Measurements from ENCODE around the gene PBX3. TPM values are rescaled to one million over a fixed set of nuclear protein-coding genes. Genes with fewer than 3 reads are reported as not detected.

PBX3 gene
- total and polyA plus RNA-seq, 2 donors (not counting 1 experiment from before 2014, with no cell fraction given): 15.5 to 39.0 TPM

- Mint-ChIP-seq H3K9me3 (ENCODE audit: insufficient read depth) (peaks cover 4% of the 10 kb centered on the region), H3K4me1 (no peaks in the 10 kb centered on the region), H3K27ac (no peak overlapping the region), H3K4me3 (no peak overlapping the region), H3K27me3 (peaks cover 11% of the 10 kb centered on the region)
- WGBS (ENCODE audit: insufficient coverage): 94% methylated on average over 17 of the region's 17 CpGs
- H3K4me2 ChIP-seq (replicated peaks; ENCODE audit: low read depth, low read length, poor library complexity, severe bottlenecking): no peak overlapping the region
- no peak overlapping the region for H2AFZ ChIP-seq (ENCODE audit: insufficient read depth, low read depth, low read length, poor library complexity, severe bottlenecking)
- H3K4me3 ChIP-seq (ENCODE audit: control extremely low read depth in 1 of 5, extremely low read depth in 1 of 5, insufficient read depth in 1 of 5, low read depth in 2 of 5, low read length in 4 of 5): no peak overlapping the region
- POLR2A ChIA-PET: no interaction called here
- DNase-seq: no peak
- H3K9me3 ChIP-seq (ENCODE audit: control extremely low read depth in 1 of 3, control insufficient read depth in 2 of 3, insufficient read depth in 1 of 3, low read length in 2 of 3): peaks cover 0 to 5% (median 0%) of the 10 kb centered on the region in 3 donors
- H3K36me3 ChIP-seq (replicated peaks in 1 of 2; ENCODE audit: control extremely low read depth in 1 of 2, control insufficient read depth in 1 of 2, extremely low read depth in 1 of 2, insufficient read depth in 2 of 2, low read length in 1 of 2): no peaks in the 10 kb centered on the region
- no peak for ATAC-seq (ENCODE audit: low read depth)
- CTCF ChIA-PET: no interaction called here
- no peak for TF ChIP-seq EZH2 (IDR thresholded peaks at IDR 0.05; ENCODE audit: borderline replicate concordance, insufficient read depth, low read depth, low read length, poor library complexity, severe bottlenecking)
- TF ChIP-seq, protein P1, sequence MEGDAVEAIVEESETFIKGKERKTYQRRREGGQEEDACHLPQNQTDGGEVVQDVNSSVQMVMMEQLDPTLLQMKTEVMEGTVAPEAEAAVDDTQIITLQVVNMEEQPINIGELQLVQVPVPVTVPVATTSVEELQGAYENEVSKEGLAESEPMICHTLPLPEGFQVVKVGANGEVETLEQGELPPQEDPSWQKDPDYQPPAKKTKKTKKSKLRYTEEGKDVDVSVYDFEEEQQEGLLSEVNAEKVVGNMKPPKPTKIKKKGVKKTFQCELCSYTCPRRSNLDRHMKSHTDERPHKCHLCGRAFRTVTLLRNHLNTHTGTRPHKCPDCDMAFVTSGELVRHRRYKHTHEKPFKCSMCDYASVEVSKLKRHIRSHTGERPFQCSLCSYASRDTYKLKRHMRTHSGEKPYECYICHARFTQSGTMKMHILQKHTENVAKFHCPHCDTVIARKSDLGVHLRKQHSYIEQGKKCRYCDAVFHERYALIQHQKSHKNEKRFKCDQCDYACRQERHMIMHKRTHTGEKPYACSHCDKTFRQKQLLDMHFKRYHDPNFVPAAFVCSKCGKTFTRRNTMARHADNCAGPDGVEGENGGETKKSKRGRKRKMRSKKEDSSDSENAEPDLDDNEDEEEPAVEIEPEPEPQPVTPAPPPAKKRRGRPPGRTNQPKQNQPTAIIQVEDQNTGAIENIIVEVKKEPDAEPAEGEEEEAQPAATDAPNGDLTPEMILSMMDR (IDR thresholded peaks at IDR 0.05): no peak
- H3K4me1 ChIP-seq (ENCODE audit: control insufficient read depth in 2 of 2, insufficient read depth in 2 of 2, low read length in 2 of 2): no peaks in the 10 kb centered on the region
- no peak overlapping the region for H3K27ac ChIP-seq (ENCODE audit: low read length in 2 of 2)
- no peaks in the 10 kb centered on the region for H4K20me1 ChIP-seq (ENCODE audit: control insufficient read depth, insufficient read depth, low read length, poor library complexity, severe bottlenecking)
- H3K9ac ChIP-seq (ENCODE audit: low read length): no peak overlapping the region
- intact Hi-C loops (cut with micrococcal nuclease): no loop called here
- H3K27me3 ChIP-seq (replicated peaks in 1 of 4; ENCODE audit: control extremely low read depth in 1 of 4, control insufficient read depth in 3 of 4, insufficient read depth in 4 of 4, low read length in 3 of 4): peaks cover 0 to 7% (median 2%) of the 10 kb centered on the region in 4 experiments
- H3K79me2 ChIP-seq (ENCODE audit: control insufficient read depth, insufficient read depth, low read length): no peaks in the 10 kb centered on the region
These were observed 239.0 kb downstream of the PBX3 start for GRCh38 chr9:125985998-125986655.

DNA sequence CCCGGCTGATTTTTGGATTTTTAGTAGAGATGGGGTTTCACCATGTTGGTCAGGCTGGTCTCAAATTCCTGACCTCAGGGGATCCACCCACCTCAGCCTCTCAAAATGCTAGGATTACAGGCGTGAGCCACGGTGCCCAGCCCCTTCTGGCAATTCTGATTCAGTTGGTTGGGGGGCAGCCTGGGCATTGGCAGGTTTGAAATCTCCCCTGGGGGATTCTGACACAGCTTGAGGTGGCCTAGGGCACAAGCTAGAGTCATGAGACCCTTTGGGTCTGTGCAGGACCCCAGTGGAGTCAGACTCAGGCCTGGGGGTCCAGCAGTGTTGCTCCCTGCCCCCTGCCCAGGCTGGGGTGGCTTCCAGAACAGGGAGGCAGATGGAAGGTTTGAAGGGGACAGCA is 239.8 kb downstream of the PBX3 start:
- H3K4me3 ChIP-seq (ENCODE audit: control extremely low read depth in 1 of 5, extremely low read depth in 1 of 5, insufficient read depth in 1 of 5, low read depth in 2 of 5, low read length in 4 of 5): no peak overlapping the region
- Mint-ChIP-seq H3K27ac (no peak overlapping the region), H3K4me1 (no peaks in the 10 kb centered on the region), H3K9me3 (ENCODE audit: insufficient read depth) (peaks cover 4% of the 10 kb centered on the region), H3K4me3 (no peak overlapping the region), H3K27me3 (peaks cover 11% of the 10 kb centered on the region)
- no peaks in the 10 kb centered on the region for H3K79me2 ChIP-seq (ENCODE audit: control insufficient read depth, insufficient read depth, low read length)
- ChIA-PET CTCF (no interaction called here), POLR2A (no interaction called here)
- 96% methylated on average over 3 of the region's 3 CpGs for WGBS (ENCODE audit: insufficient coverage)
- peaks cover 0 to 4% (median 0%) of the 10 kb centered on the region in 4 experiments for H3K27me3 ChIP-seq (replicated peaks in 1 of 4; ENCODE audit: control extremely low read depth in 1 of 4, control insufficient read depth in 3 of 4, insufficient read depth in 4 of 4, low read length in 3 of 4)
- H3K27ac ChIP-seq (ENCODE audit: low read length in 2 of 2): no peak overlapping the region
- no peaks in the 10 kb centered on the region for H4K20me1 ChIP-seq (ENCODE audit: control insufficient read depth, insufficient read depth, low read length, poor library complexity, severe bottlenecking)
- H3K36me3 ChIP-seq (replicated peaks in 1 of 2; ENCODE audit: control extremely low read depth in 1 of 2, control insufficient read depth in 1 of 2, extremely low read depth in 1 of 2, insufficient read depth in 2 of 2, low read length in 1 of 2): no peaks in the 10 kb centered on the region
- no peak overlapping the region for H3K9ac ChIP-seq (ENCODE audit: low read length)
- intact Hi-C loops (cut with micrococcal nuclease): no loop called here
- H2AFZ ChIP-seq (ENCODE audit: insufficient read depth, low read depth, low read length, poor library complexity, severe bottlenecking): no peak overlapping the region
- H3K9me3 ChIP-seq (ENCODE audit: control extremely low read depth in 1 of 3, control insufficient read depth in 2 of 3, insufficient read depth in 1 of 3, low read length in 2 of 3): peaks cover 0 to 5% (median 0%) of the 10 kb centered on the region in 3 donors
- ATAC-seq (ENCODE audit: low read depth) (no peak), DNase-seq (no peak)
- no peak for TF ChIP-seq EZH2 (IDR thresholded peaks at IDR 0.05; ENCODE audit: borderline replicate concordance, insufficient read depth, low read depth, low read length, poor library complexity, severe bottlenecking)
- TF ChIP-seq, protein P1 (IDR thresholded peaks at IDR 0.05): no peak
- no peaks in the 10 kb centered on the region for H3K4me1 ChIP-seq (ENCODE audit: control insufficient read depth in 2 of 2, insufficient read depth in 2 of 2, low read length in 2 of 2)
- H3K4me2 ChIP-seq (replicated peaks; ENCODE audit: low read depth, low read length, poor library complexity, severe bottlenecking): no peak overlapping the region

Data from B cell (primary cell).